PFSK-1 (cell line): ENCODE data around the gene MAFB.

ENCODE experiments used
- FOXP2 ChIP-seq: optimal IDR thresholded peaks from 2 replicates; pipeline ENCODE3; 2011; ENCODE audit warnings: borderline replicate concordance, control low read depth, inconsistent platforms; ENCODE audit not compliant: insufficient read depth; ENCODE audit errors: extremely low read length, extremely low read depth
- POLR2AphosphoS5 ChIP-seq: IDR thresholded peaks from 2 replicates; pipeline ENCODE4 v1.6.1; 2012; ENCODE audit warnings: low read depth, mild to moderate bottlenecking, control low read depth, low read length, moderate library complexity
- REST ChIP-seq, 2 experiments: IDR thresholded peaks; 2 replicates each; pipeline versions ENCODE4 v1.6.1 to v1.8.0; 2011 to 2012; ENCODE audit warnings: low read depth in 2 of 2, low read length in 2 of 2, control low read depth in 1 of 2, inconsistent platforms in 1 of 2, mild to moderate bottlenecking in 1 of 2, moderate library complexity in 1 of 2; ENCODE audit not compliant: insufficient read depth in 1 of 2
- SIN3A ChIP-seq: IDR thresholded peaks from 2 replicates; pipeline ENCODE4 v1.6.1; 2012; ENCODE audit warnings: mild to moderate bottlenecking, low read length, moderate library complexity, borderline replicate concordance; ENCODE audit not compliant: insufficient read depth
- TAF1 ChIP-seq: IDR thresholded peaks from 2 replicates; pipeline ENCODE4 v1.6.1; 2012; ENCODE audit warnings: low read length, control low read depth, borderline replicate concordance; ENCODE audit not compliant: insufficient read depth

Gene MAFB

GRCh38 chr20:40637176-40637575 is 51.9 kb downstream of the MAFB start:
- no peak for TF ChIP-seq FOXP2
- TF ChIP-seq POLR2AphosphoS5 = no peak
- no peak for TF ChIP-seq SIN3A
- no peak for TF ChIP-seq TAF1
- no peak for TF ChIP-seq REST (IDR thresholded peaks at IDR 0.05; ENCODE audit: insufficient read depth in 1 of 2, low read depth in 2 of 2, low read length in 2 of 2)

DNA sequence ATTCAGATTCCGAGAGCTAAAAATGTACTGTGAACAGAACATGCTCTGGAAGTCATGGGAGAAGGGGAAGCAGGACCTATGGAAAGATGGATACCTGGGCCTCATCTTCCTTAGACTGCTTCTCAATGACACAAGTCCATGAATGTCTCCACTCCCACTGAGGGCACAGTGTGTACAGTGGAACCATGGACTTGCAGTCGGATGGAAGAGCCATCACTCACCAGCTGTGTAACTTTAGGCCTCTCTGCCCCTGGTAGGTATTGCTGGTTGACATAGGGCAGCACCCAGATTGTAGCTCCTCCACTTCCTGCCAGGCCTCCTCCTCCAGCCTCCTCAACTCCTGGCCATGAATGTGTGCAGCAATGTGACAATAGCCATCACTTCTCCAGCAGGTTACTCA is 52.5 kb downstream of the MAFB start:
- no peak for TF ChIP-seq SIN3A
- TF ChIP-seq POLR2AphosphoS5 = no peak
- TF ChIP-seq REST (IDR thresholded peaks at IDR 0.05; ENCODE audit: insufficient read depth in 1 of 2, low read depth in 2 of 2, low read length in 2 of 2) = no peak
- no peak for TF ChIP-seq TAF1
- no peak for TF ChIP-seq FOXP2

DNA sequence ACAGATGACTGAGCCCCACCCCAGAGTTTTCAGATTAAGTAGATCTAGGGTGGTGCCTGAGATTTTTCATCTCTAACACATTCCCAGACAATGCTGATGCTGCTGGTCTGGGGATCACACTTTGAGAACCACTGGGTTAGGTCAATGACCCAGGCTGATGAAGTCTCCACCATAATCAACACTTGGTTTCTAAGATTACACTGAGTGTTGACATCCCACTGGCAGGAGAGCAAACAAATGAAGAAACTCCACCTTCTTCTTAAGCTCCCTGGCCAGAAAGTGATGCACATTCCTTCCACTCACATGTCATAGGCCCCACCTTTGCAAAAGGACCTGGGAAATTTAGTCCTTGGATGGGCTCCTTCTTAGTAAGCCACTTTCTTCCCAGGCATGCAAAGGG is 53.1 kb downstream of the MAFB start:
- TF ChIP-seq SIN3A = no peak
- TF ChIP-seq FOXP2 = no peak
- no peak for TF ChIP-seq TAF1
- no peak for TF ChIP-seq REST (IDR thresholded peaks at IDR 0.05; ENCODE audit: insufficient read depth in 1 of 2, low read depth in 2 of 2, low read length in 2 of 2)
- no peak for TF ChIP-seq POLR2AphosphoS5
